Transverse colon (tissue), 4 donors: ENCODE measurements around the gene ZNF74. TPM values are rescaled to one million over a fixed set of nuclear protein-coding genes. Genes with fewer than 3 reads are reported as not detected.

Source experiments
- DNase-seq: peaks from one replicate; pipeline ENCODE4 v3.0.0-alpha.2; 2019
- H3K27ac ChIP-seq, 4 donors: fragments of 200-600 bp; sonication (generic); 2 replicates each; pipeline ENCODE4 v1.5.1; 2016 to 2018; ENCODE audit warnings: inconsistent platforms in 4 of 4
- H3K27me3 ChIP-seq: fragments of 200-600 bp; sonication (generic); 2 replicates; pipeline ENCODE4 v1.5.1; 2017; ENCODE audit warnings: inconsistent platforms
- H3K36me3 ChIP-seq, 4 donors: fragments of 200-600 bp; sonication (generic); 2 replicates each; pipeline ENCODE4 v1.5.1; 2017 to 2019; ENCODE audit warnings: inconsistent platforms in 4 of 4
- H3K4me1 ChIP-seq, 4 donors: fragments of 200-600 bp; sonication (generic); 2 replicates each; pipeline ENCODE4 v1.5.1; 2017 to 2020; ENCODE audit warnings: inconsistent platforms in 4 of 4
- H3K4me3 ChIP-seq, 4 donors: fragments of 200-600 bp; sonication (generic); 1 replicate in 1 of 4; 2 replicates in 3 of 4; pipeline versions ENCODE4 v1.5.1 to v1.6.1; 2017 to 2019; ENCODE audit warnings: inconsistent platforms in 4 of 4
- H3K9me3 ChIP-seq, 2 donors: fragments of 200-600 bp; sonication (generic); 2 replicates each; pipeline ENCODE4 v1.5.1; 2017 to 2019; ENCODE audit warnings: inconsistent platforms in 2 of 2
- EP300 ChIP-seq: sonication (generic); formaldehyde crosslinking; IDR thresholded peaks from one replicate; pipeline ENCODE4 v1.6.1; 2017; ENCODE audit warnings: antibody characterized with exemption, low read depth
- POLR2A ChIP-seq: fragments of 450-650 bp; IDR thresholded peaks from one replicate; pipeline ENCODE4 v1.6.1; 2016; ENCODE audit warnings: antibody characterized with exemption, mild to moderate bottlenecking, moderate library complexity
- POLR2AphosphoS5 ChIP-seq, 3 donors: sonication (generic); formaldehyde crosslinking; IDR thresholded peaks; one replicate each; pipeline ENCODE4 v1.6.1; 2016; ENCODE audit warnings: antibody characterized with exemption in 3 of 3
- WGBS, 2 donors: methylation state at CpG; one replicate each; pipeline ENCODE4 v1.1.5; 2018; ENCODE audit warnings: low coverage in 1 of 2; 5-methylcytosine and 5-hydroxymethylcytosine counted together
- in situ Hi-C, 4 donors: fragments of 200-750 bp; cut with MboI; loops; one replicate each; pipeline versions ENCODE4 v1.15.0 to v1.15.1; 2017; ENCODE audit warnings: low sequenced_read_pairs in 3 of 4, low pct_ligation_motif_present in 1 of 4, low pct_unique_long_range_greater_than_20kb in 1 of 4
- intact Hi-C: fragments of 100-400 bp; cut with DNase I; formaldehyde crosslinking; loops from one replicate; pipeline ENCODE4 v1.15.1; 2023; ENCODE audit warnings: low total_unique reads
- total RNA-seq, 4 donors: library from RNA; depleted of rRNA; stranded (reverse); fragments of >200 nt; gene quantifications; one replicate each; pipeline ENCODE4 v1.1.0, GENCODE V29; 2016
- TF ChIP-seq, protein P1 (sequence below), 5 experiments: fragments of 200-600 bp in 3 of 5; fragments of 450-650 bp in 2 of 5; sonication (generic) in 3 of 5; IDR thresholded peaks; 1 replicate in 2 of 5; 2 replicates in 3 of 5; pipeline ENCODE4 v1.5.1; 2016 to 2017; ENCODE audit warnings: antibody characterized with exemption in 5 of 5, inconsistent platforms in 3 of 5, mild to moderate bottlenecking in 2 of 5, moderate library complexity in 1 of 5

Gene ZNF74
- total RNA-seq, 4 donors from 2014 or later = 1.9 to 11.5 (median 6.6) TPM

DNA sequence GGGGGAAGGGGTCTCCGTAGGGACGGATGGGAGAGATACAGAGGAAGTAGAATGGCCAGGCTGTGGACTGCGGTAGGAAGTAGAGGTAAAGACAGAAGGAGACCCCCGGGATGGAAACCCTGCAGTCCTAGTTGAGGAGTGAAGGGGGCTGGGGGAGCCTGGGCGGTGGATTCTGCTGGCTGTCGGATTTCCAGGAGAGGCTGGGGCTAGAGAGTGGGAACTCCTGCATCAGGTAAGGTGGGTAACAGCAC is 44.4 kb downstream of the ZNF74 start:
- Histone ChIP-seq H3K27me3 (peaks cover 54% of the 10 kb centered on the region), H3K27ac (peak overlapping the region; percentile 63 to 83 (median 74)), H3K9me3 (no peaks in the 10 kb centered on the region), H3K4me1 (peaks cover 8 to 29% (median 22%) of the 10 kb centered on the region in 4 donors), H3K36me3 (peaks cover 0 to 3% (median 0%) of the 10 kb centered on the region in 4 donors), H3K4me3 (peak overlapping the region; percentile 41 to 62 (median 48))
- intact Hi-C loops (no loop called here), in situ Hi-C loops (no loop called here)
- DNase-seq = no peak
- no peak for TF ChIP-seq POLR2A
- TF ChIP-seq, protein P1, sequence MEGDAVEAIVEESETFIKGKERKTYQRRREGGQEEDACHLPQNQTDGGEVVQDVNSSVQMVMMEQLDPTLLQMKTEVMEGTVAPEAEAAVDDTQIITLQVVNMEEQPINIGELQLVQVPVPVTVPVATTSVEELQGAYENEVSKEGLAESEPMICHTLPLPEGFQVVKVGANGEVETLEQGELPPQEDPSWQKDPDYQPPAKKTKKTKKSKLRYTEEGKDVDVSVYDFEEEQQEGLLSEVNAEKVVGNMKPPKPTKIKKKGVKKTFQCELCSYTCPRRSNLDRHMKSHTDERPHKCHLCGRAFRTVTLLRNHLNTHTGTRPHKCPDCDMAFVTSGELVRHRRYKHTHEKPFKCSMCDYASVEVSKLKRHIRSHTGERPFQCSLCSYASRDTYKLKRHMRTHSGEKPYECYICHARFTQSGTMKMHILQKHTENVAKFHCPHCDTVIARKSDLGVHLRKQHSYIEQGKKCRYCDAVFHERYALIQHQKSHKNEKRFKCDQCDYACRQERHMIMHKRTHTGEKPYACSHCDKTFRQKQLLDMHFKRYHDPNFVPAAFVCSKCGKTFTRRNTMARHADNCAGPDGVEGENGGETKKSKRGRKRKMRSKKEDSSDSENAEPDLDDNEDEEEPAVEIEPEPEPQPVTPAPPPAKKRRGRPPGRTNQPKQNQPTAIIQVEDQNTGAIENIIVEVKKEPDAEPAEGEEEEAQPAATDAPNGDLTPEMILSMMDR (IDR thresholded peaks at IDR 0.05) = no peak
- no peak for TF ChIP-seq POLR2AphosphoS5 (IDR thresholded peaks at IDR 0.05)
- 25 to 46% methylated on average over 4 to 6 of the region's 6 CpGs for WGBS, 2 donors

DNA sequence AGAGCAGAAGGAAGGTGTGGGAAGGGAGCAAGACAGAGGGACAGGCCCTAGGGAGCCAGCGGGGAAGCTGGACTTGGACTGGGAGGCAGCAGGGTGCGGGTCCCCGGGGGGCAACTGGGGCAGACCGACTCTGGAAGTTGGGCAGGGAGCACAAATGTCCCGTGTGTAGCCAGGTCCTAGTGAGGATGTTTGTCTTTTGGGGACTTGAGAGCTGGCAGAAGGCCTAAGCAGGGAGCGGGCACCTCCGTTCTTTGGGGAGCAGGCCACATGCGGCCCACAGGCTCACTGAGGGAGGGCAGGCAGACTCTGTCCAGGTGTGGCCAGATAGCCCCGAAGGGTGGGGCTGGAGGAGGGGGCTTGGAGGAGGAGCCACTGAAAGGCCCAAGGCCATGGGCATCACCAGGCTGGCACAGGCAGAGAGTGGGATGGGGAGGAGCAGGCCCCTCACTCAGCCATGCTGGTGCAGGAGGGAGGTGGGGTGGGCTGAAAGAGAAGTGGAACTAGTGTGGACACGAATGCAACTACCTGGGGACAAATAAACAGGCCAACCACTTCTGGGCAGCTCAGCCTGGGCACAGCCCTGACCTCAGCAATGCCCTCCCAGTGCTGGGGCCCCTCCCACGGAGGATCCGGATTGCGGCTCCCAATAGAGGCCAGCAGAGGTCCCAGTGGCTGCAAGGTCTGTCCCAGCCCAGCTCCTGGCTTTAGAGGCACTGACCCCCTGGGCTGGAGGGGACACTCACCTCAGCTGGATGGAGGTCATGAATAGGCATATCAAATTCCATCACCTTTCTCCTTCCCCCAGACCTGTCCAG is 44.9 kb downstream of the ZNF74 start:
- DNase-seq = no peak
- intact Hi-C loops = no loop called here
- WGBS, 2 donors = 69% methylated on average over 13 of the region's 13 CpGs; no CpG with 5 or more reads in 1 of the 2 donors
- H3K36me3 ChIP-seq = peaks cover 0 to 4% (median 0%) of the 10 kb centered on the region in 4 donors
- no peaks in the 10 kb centered on the region for H3K9me3 ChIP-seq
- peak overlapping the region; percentile 63 to 83 (median 74) for H3K27ac ChIP-seq
- TF ChIP-seq POLR2A (no peak), POLR2AphosphoS5 (IDR thresholded peaks at IDR 0.05) (no peak), EP300 (no peak)
- TF ChIP-seq, protein P1 (IDR thresholded peaks at IDR 0.05) = no peak
- peaks cover 8 to 29% (median 22%) of the 10 kb centered on the region in 4 donors for H3K4me1 ChIP-seq
- in situ Hi-C loops = no loop called here
- H3K27me3 ChIP-seq = peaks cover 48% of the 10 kb centered on the region
- H3K4me3 ChIP-seq = peak overlapping the region in 2 of 4 donors; percentile 41 to 62

DNA sequence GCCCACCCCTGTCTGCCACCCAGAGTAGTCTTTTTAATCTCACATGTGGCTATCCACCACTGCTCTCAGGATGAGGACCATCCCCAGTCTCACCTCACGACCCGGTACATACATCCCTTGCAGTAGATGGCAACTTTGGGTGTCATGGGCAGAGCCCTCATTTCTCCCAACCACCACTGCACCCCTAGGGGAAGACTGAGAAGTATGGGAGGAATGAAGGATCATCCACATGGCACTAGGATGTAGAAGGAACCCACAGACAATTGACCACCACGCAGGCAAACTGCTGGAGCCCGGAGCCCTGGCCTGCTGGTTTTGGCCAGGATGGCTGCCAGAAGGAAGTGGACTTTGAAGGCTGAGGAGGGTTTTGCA is 45.6 kb downstream of the ZNF74 start:
- Histone ChIP-seq H3K4me1 (peaks cover 8 to 29% (median 22%) of the 10 kb centered on the region in 4 donors), H3K9me3 (no peaks in the 10 kb centered on the region), H3K27ac (no peak overlapping the region), H3K27me3 (peaks cover 42% of the 10 kb centered on the region), H3K36me3 (peaks cover 0 to 4% (median 0%) of the 10 kb centered on the region in 4 donors), H3K4me3 (no peak overlapping the region)
- intact Hi-C loops = no loop called here
- TF ChIP-seq EP300 (no peak), POLR2A (no peak), POLR2AphosphoS5 (IDR thresholded peaks at IDR 0.05) (no peak)
- TF ChIP-seq, protein P1 (IDR thresholded peaks at IDR 0.05) = no peak
- DNase-seq = no peak
- 87 to 90% methylated on average over 2 to 4 of the region's 4 CpGs for WGBS, 2 donors
- in situ Hi-C loops = no loop called here

DNA sequence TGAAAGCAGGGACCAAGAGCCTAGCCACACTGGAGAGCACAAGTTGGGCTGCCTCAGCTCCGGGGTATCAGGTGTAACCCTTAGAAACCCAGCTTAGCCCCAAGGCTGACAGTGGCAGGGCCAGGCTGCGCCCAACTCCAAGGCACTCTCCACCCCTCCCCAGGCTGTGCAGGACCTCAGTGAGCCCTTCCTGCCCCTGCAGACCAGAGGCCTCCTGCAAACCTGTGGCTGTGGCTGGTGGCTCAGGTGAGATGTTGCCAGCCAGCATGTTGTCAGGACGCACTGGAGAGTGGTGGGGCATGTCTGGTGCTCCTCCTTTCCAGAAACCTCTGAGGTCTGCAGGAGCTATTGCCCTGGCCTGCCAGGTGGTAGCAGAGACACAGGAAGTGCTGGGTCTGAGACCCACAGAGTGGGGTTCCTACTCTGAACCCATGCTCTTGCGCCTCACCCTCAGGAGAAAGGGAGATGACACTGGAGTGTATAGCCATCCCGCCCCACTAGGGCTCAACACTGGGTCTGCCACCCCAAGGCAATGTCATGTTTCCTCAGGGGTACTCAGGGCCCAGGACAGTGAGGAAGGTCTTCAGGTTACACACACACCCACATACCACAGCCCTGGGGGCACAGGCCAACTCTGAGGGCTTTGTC is 46.1 kb downstream of the ZNF74 start:
- H3K36me3 ChIP-seq = peaks cover 0 to 4% (median 0%) of the 10 kb centered on the region in 4 donors
- peaks cover 8 to 29% (median 22%) of the 10 kb centered on the region in 4 donors for H3K4me1 ChIP-seq
- no peaks in the 10 kb centered on the region for H3K9me3 ChIP-seq
- no peak for TF ChIP-seq EP300
- peaks cover 37% of the 10 kb centered on the region for H3K27me3 ChIP-seq
- no peak overlapping the region for H3K4me3 ChIP-seq
- 95% methylated on average over 5 of the region's 5 CpGs; no CpG with 5 or more reads in 1 of the 2 donors for WGBS, 2 donors
- intact Hi-C loops = no loop called here
- no peak overlapping the region for H3K27ac ChIP-seq
- in situ Hi-C loops = no loop called here
- DNase-seq = no peak
